ENCODE measurements around the gene RUFY3. TPM values are rescaled to one million over a fixed set of nuclear protein-coding genes. Genes with fewer than 3 reads are reported as not detected.

The RUFY3 gene
- total and polyA plus RNA-seq, 4 donors: 9.2 to 35.2 (median 15.0) TPM

- 93% methylated on average over 1 of the region's 1 CpG for WGBS
Measured at GRCh38 chr4:70833675-70834074, 111.9 kb downstream of the RUFY3 start.

DNA sequence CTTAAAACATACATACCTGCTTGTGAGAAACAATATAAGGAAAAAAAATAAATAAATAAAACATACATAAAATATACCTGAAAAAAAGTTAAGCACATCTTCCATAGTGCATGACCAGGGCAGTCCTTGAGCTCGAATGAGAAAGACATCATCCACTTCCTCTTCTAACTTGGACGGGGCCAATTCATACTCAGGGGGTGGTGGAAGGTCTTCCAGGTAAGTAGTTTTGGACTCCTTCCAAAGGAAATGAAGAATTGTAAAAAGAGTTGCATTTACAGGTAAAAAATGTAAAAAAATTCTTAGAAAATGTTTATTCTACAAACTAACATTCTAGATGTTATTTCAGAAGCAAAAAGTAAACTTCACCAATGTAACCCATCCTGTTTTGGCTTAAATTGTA lies 114.3 kb downstream of the RUFY3 start:
- H3K27ac ChIP-seq (ENCODE audit: low read depth in 1 of 2, low read length in 2 of 2): no peak overlapping the region
- DNase-seq (ENCODE audit: low spot score): no peak
- peaks cover 4 to 14% (median 5%) of the 10 kb centered on the region in 4 donors for H3K4me1 ChIP-seq (ENCODE audit: control insufficient read depth in 4 of 4, insufficient read depth in 4 of 4, low read length in 3 of 4)
- peaks cover 7 to 30% (median 19%) of the 10 kb centered on the region in 4 donors for H3K36me3 ChIP-seq (ENCODE audit: control insufficient read depth in 4 of 4, insufficient read depth in 3 of 4, low read depth in 1 of 4, low read length in 3 of 4)
- no peaks in the 10 kb centered on the region for H3K9me3 ChIP-seq (ENCODE audit: control insufficient read depth in 4 of 4, low read length in 3 of 4)
- WGBS: 71% methylated on average over 2 of the region's 2 CpGs
- no peaks in the 10 kb centered on the region for H3K27me3 ChIP-seq (ENCODE audit: control insufficient read depth in 4 of 4, insufficient read depth in 4 of 4, low read length in 3 of 4)
- no peak overlapping the region for H3K9ac ChIP-seq (ENCODE audit: low read depth in 1 of 2, low read length in 2 of 2)
- no peak overlapping the region for H3K4me3 ChIP-seq (ENCODE audit: low read depth in 1 of 3, low read length in 3 of 3)
- TF ChIP-seq, protein P1, sequence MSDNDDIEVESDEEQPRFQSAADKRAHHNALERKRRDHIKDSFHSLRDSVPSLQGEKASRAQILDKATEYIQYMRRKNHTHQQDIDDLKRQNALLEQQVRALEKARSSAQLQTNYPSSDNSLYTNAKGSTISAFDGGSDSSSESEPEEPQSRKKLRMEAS (IDR thresholded peaks at IDR 0.05): no peak
- no peak for TF ChIP-seq HNF4G (IDR thresholded peaks at IDR 0.05)
- TF ChIP-seq, protein P2, sequence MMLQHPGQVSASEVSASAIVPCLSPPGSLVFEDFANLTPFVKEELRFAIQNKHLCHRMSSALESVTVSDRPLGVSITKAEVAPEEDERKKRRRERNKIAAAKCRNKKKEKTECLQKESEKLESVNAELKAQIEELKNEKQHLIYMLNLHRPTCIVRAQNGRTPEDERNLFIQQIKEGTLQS (IDR thresholded peaks at IDR 0.05): no peak
- no peak for TF ChIP-seq REST (IDR thresholded peaks at IDR 0.05)
- TF ChIP-seq JUND (IDR thresholded peaks at IDR 0.05): no peak
- TF ChIP-seq FOXA1 (IDR thresholded peaks at IDR 0.05): no peak
- no peak for TF ChIP-seq TAF1 (conservative IDR thresholded peaks at IDR 0.05)
- TF ChIP-seq GABPA (IDR thresholded peaks at IDR 0.05 in 1 of 2, conservative IDR thresholded peaks at IDR 0.05 in 1 of 2): no peak
- no peak for TF ChIP-seq YY1 (IDR thresholded peaks at IDR 0.05)
- no peak for TF ChIP-seq ZBTB33 (IDR thresholded peaks at IDR 0.05)
- TF ChIP-seq RAD21 (IDR thresholded peaks at IDR 0.05): no peak
- TF ChIP-seq, protein P3, sequence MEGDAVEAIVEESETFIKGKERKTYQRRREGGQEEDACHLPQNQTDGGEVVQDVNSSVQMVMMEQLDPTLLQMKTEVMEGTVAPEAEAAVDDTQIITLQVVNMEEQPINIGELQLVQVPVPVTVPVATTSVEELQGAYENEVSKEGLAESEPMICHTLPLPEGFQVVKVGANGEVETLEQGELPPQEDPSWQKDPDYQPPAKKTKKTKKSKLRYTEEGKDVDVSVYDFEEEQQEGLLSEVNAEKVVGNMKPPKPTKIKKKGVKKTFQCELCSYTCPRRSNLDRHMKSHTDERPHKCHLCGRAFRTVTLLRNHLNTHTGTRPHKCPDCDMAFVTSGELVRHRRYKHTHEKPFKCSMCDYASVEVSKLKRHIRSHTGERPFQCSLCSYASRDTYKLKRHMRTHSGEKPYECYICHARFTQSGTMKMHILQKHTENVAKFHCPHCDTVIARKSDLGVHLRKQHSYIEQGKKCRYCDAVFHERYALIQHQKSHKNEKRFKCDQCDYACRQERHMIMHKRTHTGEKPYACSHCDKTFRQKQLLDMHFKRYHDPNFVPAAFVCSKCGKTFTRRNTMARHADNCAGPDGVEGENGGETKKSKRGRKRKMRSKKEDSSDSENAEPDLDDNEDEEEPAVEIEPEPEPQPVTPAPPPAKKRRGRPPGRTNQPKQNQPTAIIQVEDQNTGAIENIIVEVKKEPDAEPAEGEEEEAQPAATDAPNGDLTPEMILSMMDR (IDR thresholded peaks at IDR 0.05; ENCODE audit: low read depth, low read length, missing input control): no peak
- no peak for TF ChIP-seq FOXA2 (IDR thresholded peaks at IDR 0.05)
- TF ChIP-seq SP1 (IDR thresholded peaks at IDR 0.05): no peak

More at GRCh38 chr4:70833675-70834074, 111.9 kb downstream of the RUFY3 start:
- peaks cover 7 to 43% (median 27%) of the 10 kb centered on the region in 4 donors for H3K36me3 ChIP-seq (ENCODE audit: control insufficient read depth in 4 of 4, insufficient read depth in 3 of 4, low read depth in 1 of 4, low read length in 3 of 4)
- H3K9me3 ChIP-seq (ENCODE audit: control insufficient read depth in 4 of 4, low read length in 3 of 4): no peaks in the 10 kb centered on the region
- TF ChIP-seq NR2F2 (IDR thresholded peaks at IDR 0.05) (no peak), FOXA2 (IDR thresholded peaks at IDR 0.05) (no peak), EGR1 (IDR thresholded peaks at IDR 0.05; ENCODE audit: low read depth in 2 of 2) (no peak), REST (IDR thresholded peaks at IDR 0.05) (no peak), RXRA (IDR thresholded peaks at IDR 0.05) (no peak), RAD21 (IDR thresholded peaks at IDR 0.05) (no peak)
- TF ChIP-seq, protein P2 (IDR thresholded peaks at IDR 0.05): no peak
- H3K27ac ChIP-seq (ENCODE audit: low read depth in 1 of 2, low read length in 2 of 2): no peak overlapping the region
- H3K4me3 ChIP-seq (ENCODE audit: low read depth in 1 of 3, low read length in 3 of 3): no peak overlapping the region
- H3K4me1 ChIP-seq (ENCODE audit: control insufficient read depth in 4 of 4, insufficient read depth in 4 of 4, low read length in 3 of 4): peaks cover 4 to 13% (median 5%) of the 10 kb centered on the region in 4 donors
- no peak for DNase-seq (ENCODE audit: low spot score)
- H3K9ac ChIP-seq (ENCODE audit: low read depth in 1 of 2, low read length in 2 of 2): no peak overlapping the region
- no peaks in the 10 kb centered on the region for H3K27me3 ChIP-seq (ENCODE audit: control insufficient read depth in 4 of 4, insufficient read depth in 4 of 4, low read length in 3 of 4)
